Measurements from ENCODE around the gene DAB2. TPM values are rescaled to one million over a fixed set of nuclear protein-coding genes. Genes with fewer than 3 reads are reported as not detected.

The DAB2 gene
- total RNA-seq, 1 experiment from 2014 or later = 14.1 TPM

DNA sequence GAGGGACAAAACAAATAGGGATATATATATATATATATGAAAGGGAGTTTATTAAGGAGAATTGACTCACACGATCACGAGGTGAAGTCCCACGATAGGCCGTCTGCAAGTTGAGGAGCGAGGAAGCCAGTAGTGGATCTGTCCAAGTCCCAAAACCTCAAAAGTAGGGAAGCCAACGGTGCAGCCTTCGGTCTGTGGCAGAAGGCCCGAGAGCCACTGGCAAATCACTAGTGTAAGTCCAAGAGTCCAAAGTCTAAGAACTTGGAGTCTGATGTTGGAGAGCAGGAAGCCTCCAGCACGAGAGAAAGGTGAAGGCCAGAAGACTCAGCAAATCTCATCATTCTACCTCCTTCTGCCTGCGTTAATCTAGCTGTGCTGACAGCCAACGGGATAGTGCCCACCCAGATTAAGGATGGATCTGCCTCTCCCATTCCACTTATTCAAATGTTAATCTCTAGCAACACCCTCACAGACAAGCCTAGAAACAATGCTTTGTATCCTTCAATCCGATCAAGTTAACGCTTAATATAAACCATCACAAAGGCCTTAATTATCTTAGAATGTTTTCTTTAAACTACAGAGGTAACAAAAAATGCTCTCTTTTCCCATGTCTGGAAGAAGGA lies 23.8 kb upstream of the DAB2 start:
- Histone ChIP-seq H4K20me1 (ENCODE audit: low read length) (no peaks in the 10 kb centered on the region), H3K9ac (ENCODE audit: low read length) (peak overlapping the region; percentile 17; the same call in 1 of the 2 replicates), H3K79me2 (ENCODE audit: low read length) (no peaks in the 10 kb centered on the region), H3F3A (ENCODE audit: low read length, unreplicated experiment) (peaks cover 6% of the 10 kb centered on the region), H3K4me2 (ENCODE audit: low read length) (peak overlapping the region; percentile 32), H3K27ac (ENCODE audit: low read length) (peak overlapping the region; percentile 92), H3K36me3 (ENCODE audit: low read depth, low read length) (no peaks in the 10 kb centered on the region), H3K27me3 (ENCODE audit: low read length) (no peaks in the 10 kb centered on the region), H3K9me3 (ENCODE audit: low read length) (no peaks in the 10 kb centered on the region), H3K4me3 (ENCODE audit: low read length) (no peak overlapping the region), H3K9me2 (replicated peaks; ENCODE audit: low read length) (no peaks in the 10 kb centered on the region), H3K4me1 (ENCODE audit: insufficient read depth, low read length) (peaks cover 40% of the 10 kb centered on the region), H2AFZ (ENCODE audit: low read length) (no peak overlapping the region)
- DNase-seq (no peak), ATAC-seq (peak; percentile 16; the same call in 1 of the 2 replicates)
- intact Hi-C loops (cut with micrococcal nuclease) = loop anchor here (1.0 to 2.0 kb wide), 2 partner anchors 24 to 65 kb away; partner anchors contain the start of gene DAB2
- POLR2A ChIA-PET (ENCODE audit: unreplicated experiment) = no interaction called here
- CTCF ChIA-PET = no interaction called here
- no TSS peak for BruUV-seq (replicated peaks)
- TF ChIP-seq, protein P1, sequence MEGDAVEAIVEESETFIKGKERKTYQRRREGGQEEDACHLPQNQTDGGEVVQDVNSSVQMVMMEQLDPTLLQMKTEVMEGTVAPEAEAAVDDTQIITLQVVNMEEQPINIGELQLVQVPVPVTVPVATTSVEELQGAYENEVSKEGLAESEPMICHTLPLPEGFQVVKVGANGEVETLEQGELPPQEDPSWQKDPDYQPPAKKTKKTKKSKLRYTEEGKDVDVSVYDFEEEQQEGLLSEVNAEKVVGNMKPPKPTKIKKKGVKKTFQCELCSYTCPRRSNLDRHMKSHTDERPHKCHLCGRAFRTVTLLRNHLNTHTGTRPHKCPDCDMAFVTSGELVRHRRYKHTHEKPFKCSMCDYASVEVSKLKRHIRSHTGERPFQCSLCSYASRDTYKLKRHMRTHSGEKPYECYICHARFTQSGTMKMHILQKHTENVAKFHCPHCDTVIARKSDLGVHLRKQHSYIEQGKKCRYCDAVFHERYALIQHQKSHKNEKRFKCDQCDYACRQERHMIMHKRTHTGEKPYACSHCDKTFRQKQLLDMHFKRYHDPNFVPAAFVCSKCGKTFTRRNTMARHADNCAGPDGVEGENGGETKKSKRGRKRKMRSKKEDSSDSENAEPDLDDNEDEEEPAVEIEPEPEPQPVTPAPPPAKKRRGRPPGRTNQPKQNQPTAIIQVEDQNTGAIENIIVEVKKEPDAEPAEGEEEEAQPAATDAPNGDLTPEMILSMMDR (conservative IDR thresholded peaks at IDR 0.05; ENCODE audit: low read depth, low read length) = no peak
- TF ChIP-seq EZH2phosphoT487 (IDR thresholded peaks at IDR 0.05; ENCODE audit: borderline replicate concordance, low read length) (no peak), EZH2 (IDR thresholded peaks at IDR 0.05; ENCODE audit: low read length, unreplicated experiment) (no peak)

GRCh38 chr5:39447968-39448367 lies 23.2 kb upstream of the DAB2 start:
- H3K9me3 ChIP-seq (ENCODE audit: low read length) = no peaks in the 10 kb centered on the region
- POLR2A ChIA-PET (ENCODE audit: unreplicated experiment) = no interaction called here
- no TSS peak for BruUV-seq (replicated peaks)
- TF ChIP-seq, protein P1 (conservative IDR thresholded peaks at IDR 0.05; ENCODE audit: low read depth, low read length) = no peak
- TF ChIP-seq EZH2phosphoT487 (IDR thresholded peaks at IDR 0.05; ENCODE audit: borderline replicate concordance, low read length) = 0 out of 2 replicates have a peak, but pooled peaks have one; percentile 48
- no peak for TF ChIP-seq EZH2 (IDR thresholded peaks at IDR 0.05; ENCODE audit: low read length, unreplicated experiment)
- no peaks in the 10 kb centered on the region for H3K27me3 ChIP-seq (ENCODE audit: low read length)
- no peaks in the 10 kb centered on the region for H4K20me1 ChIP-seq (ENCODE audit: low read length)
- ATAC-seq (peak; percentile 92), DNase-seq (peak; percentile 96)
- H3K9me2 ChIP-seq (replicated peaks; ENCODE audit: low read length) = no peaks in the 10 kb centered on the region
- intact Hi-C loops (cut with micrococcal nuclease) = loop anchor here (1.0 to 2.0 kb wide), 2 partner anchors 23 to 65 kb away; partner anchors contain the start of gene DAB2
- peak overlapping the region; percentile 64 for H3K9ac ChIP-seq (ENCODE audit: low read length)
- H3K79me2 ChIP-seq (ENCODE audit: low read length) = no peaks in the 10 kb centered on the region
- peak overlapping the region; percentile 92 for H3K27ac ChIP-seq (ENCODE audit: low read length)
- no peak overlapping the region for H3K4me3 ChIP-seq (ENCODE audit: low read length)
- peak overlapping the region; percentile 32 for H3K4me2 ChIP-seq (ENCODE audit: low read length)
- no peak overlapping the region for H2AFZ ChIP-seq (ENCODE audit: low read length)
- H3K4me1 ChIP-seq (ENCODE audit: insufficient read depth, low read length) = peaks cover 44% of the 10 kb centered on the region
- no peaks in the 10 kb centered on the region for H3K36me3 ChIP-seq (ENCODE audit: low read depth, low read length)
- CTCF ChIA-PET = no interaction called here
- peaks cover 6% of the 10 kb centered on the region for H3F3A ChIP-seq (ENCODE audit: low read length, unreplicated experiment)

- Histone ChIP-seq H3K36me3 (ENCODE audit: low read depth, low read length) (no peaks in the 10 kb centered on the region), H3K4me2 (ENCODE audit: low read length) (peak overlapping the region; percentile 50), H3K27ac (ENCODE audit: low read length) (peak overlapping the region; percentile 92), H3K27me3 (ENCODE audit: low read length) (no peaks in the 10 kb centered on the region), H4K20me1 (ENCODE audit: low read length) (no peaks in the 10 kb centered on the region), H2AFZ (ENCODE audit: low read length) (peak overlapping the region; percentile 23; the same call in 1 of the 2 replicates), H3F3A (ENCODE audit: low read length, unreplicated experiment) (peaks cover 6% of the 10 kb centered on the region), H3K9ac (ENCODE audit: low read length) (peak overlapping the region; percentile 64), H3K9me3 (ENCODE audit: low read length) (no peaks in the 10 kb centered on the region), H3K4me1 (ENCODE audit: insufficient read depth, low read length) (peaks cover 44% of the 10 kb centered on the region), H3K4me3 (ENCODE audit: low read length) (no peak overlapping the region), H3K79me2 (ENCODE audit: low read length) (no peaks in the 10 kb centered on the region), H3K9me2 (replicated peaks; ENCODE audit: low read length) (no peaks in the 10 kb centered on the region)
- CTCF ChIA-PET = interaction anchor here (1.0 to 1.7 kb wide), 2 partner anchors 22 to 101 kb away, joined by 4 to 5 read pairs; partner anchors contain the start of gene DAB2
- peak; percentile 54 for ATAC-seq
- TF ChIP-seq EZH2phosphoT487 (IDR thresholded peaks at IDR 0.05; ENCODE audit: borderline replicate concordance, low read length) = no peak
- TF ChIP-seq, protein P1 (conservative IDR thresholded peaks at IDR 0.05; ENCODE audit: low read depth, low read length) = no peak
- TF ChIP-seq EZH2 (IDR thresholded peaks at IDR 0.05; ENCODE audit: low read length, unreplicated experiment) = no peak
- POLR2A ChIA-PET (ENCODE audit: unreplicated experiment) = no interaction called here
- DNase-seq = peak; percentile 88
- intact Hi-C loops (cut with micrococcal nuclease) = no loop called here
- BruUV-seq (replicated peaks) = no TSS peak
Measured at GRCh38 chr5:39447059-39447458, 22.3 kb upstream of the DAB2 start.
